Measurements from ENCODE around the gene ISL2. TPM values are rescaled to one million over a fixed set of nuclear protein-coding genes. Genes with fewer than 3 reads are reported as not detected.
"Not testable (repeated sequence)": the region's sequence is repeated elsewhere in the genome, so short reads cannot be mapped to it uniquely, and the experiment has no call there.

ISL2 gene
- total RNA-seq, 2 experiments from 2014 or later = 6.2 to 11.8 TPM

DNA sequence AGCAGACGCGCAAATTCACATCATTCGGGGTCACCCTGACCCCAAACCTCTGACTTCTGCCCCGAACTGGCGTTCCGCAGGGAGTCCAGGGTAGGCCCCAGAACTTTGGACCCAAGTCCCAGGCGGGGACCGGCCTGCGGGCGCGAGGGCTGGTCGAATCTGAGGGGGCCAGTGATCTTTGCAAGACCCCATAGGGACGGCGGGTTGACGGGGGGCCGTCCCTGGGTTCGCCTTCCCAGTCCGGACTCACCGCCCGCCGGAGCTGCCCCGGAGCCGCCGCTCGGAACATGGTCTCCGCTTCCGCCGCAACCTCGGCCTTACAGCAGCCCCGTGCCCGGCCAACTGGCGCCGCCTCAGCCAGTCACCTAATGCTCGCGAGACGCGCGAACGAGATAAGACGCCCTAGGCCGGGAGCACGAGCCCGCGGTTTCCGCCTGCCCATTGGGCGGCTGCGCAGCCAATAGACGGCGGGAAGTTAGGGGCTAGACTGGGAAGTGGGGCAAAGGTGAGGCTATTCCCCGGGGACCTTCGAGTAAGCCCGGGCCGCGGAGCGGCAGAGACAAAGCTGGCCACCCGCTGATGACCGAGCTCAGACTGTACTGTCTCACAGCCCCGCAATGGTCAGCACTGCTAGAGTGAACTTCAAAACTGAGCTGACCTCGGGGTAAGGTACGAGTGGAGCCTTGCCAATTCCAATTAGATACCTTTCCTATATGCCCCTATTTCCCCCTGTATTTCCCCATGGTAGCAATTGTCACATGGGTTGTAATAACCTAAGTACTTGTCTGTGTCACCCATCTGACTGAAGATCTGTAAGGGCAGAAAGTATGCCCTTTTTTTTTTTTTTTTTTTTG, 25.2 kb upstream of the ISL2 start, which contains the start of gene ETFA:
ETFA (minus strand) TSS at position 370 of the 854 bp plus-strand sequence; CDS start at position 289, 81 bp downstream.
- Histone ChIP-seq H3K27ac (ENCODE audit: low read depth, low read length, poor library complexity, severe bottlenecking) (peak within 1 kb of the TSS; percentile 27), H4K20me1 (ENCODE audit: insufficient read depth, low read length) (0 out of 2 replicates have a peak, but pooled peaks cover 4% of the 10 kb centered on the region), H3K9me3 (ENCODE audit: low read length) (no peaks in the 10 kb centered on the region), H3K9me2 (ENCODE audit: insufficient read depth, low read length) (no peaks in the 10 kb centered on the region), H3K4me2 (ENCODE audit: low read length) (peak within 1 kb of the TSS; percentile 79), H3K4me1 (ENCODE audit: insufficient read depth, low read length, poor library complexity, severe bottlenecking) (peaks cover 13% of the 10 kb centered on the region), H3K79me2 (ENCODE audit: insufficient read depth, low read depth, low read length) (peaks cover 47% of the 10 kb centered on the region), H3K4me3 (ENCODE audit: low read depth, low read length, poor library complexity, severe bottlenecking) (peak within 1 kb of the TSS; percentile 80), H3K36me3 (ENCODE audit: insufficient read depth, low read length) (peaks cover 19% of the 10 kb centered on the region), H2AFZ (ENCODE audit: low read length) (peak within 1 kb of the TSS; percentile 95)
- intact Hi-C loops (cut with micrococcal nuclease; ENCODE audit: unreplicated experiment) = loop anchor here (1.0 kb wide), 1 partner anchor 25 kb away; the partner anchor contains the start of gene ISL2
- BruUV-seq (replicated peaks) = no TSS peak
- ChIA-PET POLR2A (interaction anchor here (0.6 to 1.1 kb wide), 3 partner anchors 12 to 207 kb away, joined by 3 to 6 read pairs (median 3); partner anchors contain the start of gene ISL2), CTCF (ENCODE audit: unreplicated experiment) (no interaction called here)
- peak; percentile 99 for DNase-seq (ENCODE audit: low spot score)
- TF ChIP-seq, protein P1, sequence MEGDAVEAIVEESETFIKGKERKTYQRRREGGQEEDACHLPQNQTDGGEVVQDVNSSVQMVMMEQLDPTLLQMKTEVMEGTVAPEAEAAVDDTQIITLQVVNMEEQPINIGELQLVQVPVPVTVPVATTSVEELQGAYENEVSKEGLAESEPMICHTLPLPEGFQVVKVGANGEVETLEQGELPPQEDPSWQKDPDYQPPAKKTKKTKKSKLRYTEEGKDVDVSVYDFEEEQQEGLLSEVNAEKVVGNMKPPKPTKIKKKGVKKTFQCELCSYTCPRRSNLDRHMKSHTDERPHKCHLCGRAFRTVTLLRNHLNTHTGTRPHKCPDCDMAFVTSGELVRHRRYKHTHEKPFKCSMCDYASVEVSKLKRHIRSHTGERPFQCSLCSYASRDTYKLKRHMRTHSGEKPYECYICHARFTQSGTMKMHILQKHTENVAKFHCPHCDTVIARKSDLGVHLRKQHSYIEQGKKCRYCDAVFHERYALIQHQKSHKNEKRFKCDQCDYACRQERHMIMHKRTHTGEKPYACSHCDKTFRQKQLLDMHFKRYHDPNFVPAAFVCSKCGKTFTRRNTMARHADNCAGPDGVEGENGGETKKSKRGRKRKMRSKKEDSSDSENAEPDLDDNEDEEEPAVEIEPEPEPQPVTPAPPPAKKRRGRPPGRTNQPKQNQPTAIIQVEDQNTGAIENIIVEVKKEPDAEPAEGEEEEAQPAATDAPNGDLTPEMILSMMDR (conservative IDR thresholded peaks at IDR 0.05; ENCODE audit: low read length) = no peak
- no peak for TF ChIP-seq EZH2phosphoT487 (IDR thresholded peaks at IDR 0.05; ENCODE audit: borderline replicate concordance, low read depth, low read length)

DNA sequence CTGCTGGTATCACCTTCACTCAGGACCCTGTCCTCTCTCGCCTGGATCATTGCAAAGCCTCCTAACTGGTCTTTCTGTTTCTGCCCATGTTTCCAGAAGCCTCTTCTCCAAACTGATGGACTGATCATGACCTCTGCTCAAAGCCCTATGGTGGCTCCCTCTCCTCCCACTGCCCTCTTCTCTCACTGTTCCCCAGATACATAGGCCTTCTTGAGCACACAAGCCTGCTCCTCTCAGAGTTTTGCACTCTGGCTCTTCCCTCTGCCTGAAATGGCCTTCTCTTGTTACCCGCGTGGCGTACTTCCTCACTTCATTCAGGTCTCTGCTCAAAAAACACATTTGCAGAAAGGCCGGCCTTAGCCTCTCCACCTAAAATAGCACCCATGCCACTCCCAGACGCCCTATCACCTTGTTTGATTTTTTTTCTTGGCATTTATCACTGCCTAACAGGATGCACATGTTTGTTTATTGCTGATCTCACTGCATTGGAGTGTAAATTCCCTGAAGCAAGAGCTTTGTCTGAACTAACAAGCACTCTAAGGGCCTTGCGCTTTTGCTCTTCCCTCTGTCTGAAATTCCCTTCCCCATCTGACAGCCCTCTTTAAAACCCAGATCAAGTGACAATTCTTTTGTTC, 23.9 kb upstream of the ISL2 start:
- ChIA-PET CTCF (ENCODE audit: unreplicated experiment) (no interaction called here), POLR2A (interaction anchor here (1.0 kb wide), 2 partner anchors 11 to 42 kb away, joined by 3 to 4 read pairs; no protein-coding TSS in a partner anchor)
- no peak overlapping the region for H3K4me3 ChIP-seq (ENCODE audit: low read depth, low read length, poor library complexity, severe bottlenecking)
- H3K36me3 ChIP-seq (ENCODE audit: insufficient read depth, low read length) = peaks cover 14% of the 10 kb centered on the region
- TF ChIP-seq, protein P1 (conservative IDR thresholded peaks at IDR 0.05; ENCODE audit: low read length) = no peak
- TF ChIP-seq EZH2phosphoT487 (IDR thresholded peaks at IDR 0.05; ENCODE audit: borderline replicate concordance, low read depth, low read length) = no peak
- no peaks in the 10 kb centered on the region for H3K9me3 ChIP-seq (ENCODE audit: low read length)
- no peak overlapping the region for H2AFZ ChIP-seq (ENCODE audit: low read length)
- H3K27ac ChIP-seq (ENCODE audit: low read depth, low read length, poor library complexity, severe bottlenecking) = no peak overlapping the region
- intact Hi-C loops (cut with micrococcal nuclease; ENCODE audit: unreplicated experiment) = no loop called here
- H3K4me2 ChIP-seq (ENCODE audit: low read length) = no peak overlapping the region
- DNase-seq (ENCODE audit: low spot score) = no peak
- no peaks in the 10 kb centered on the region for H3K9me2 ChIP-seq (ENCODE audit: insufficient read depth, low read length)
- no TSS peak for BruUV-seq (replicated peaks)
- 0 out of 2 replicates have a peak, but pooled peaks cover 4% of the 10 kb centered on the region for H4K20me1 ChIP-seq (ENCODE audit: insufficient read depth, low read length)
- H3K4me1 ChIP-seq (ENCODE audit: insufficient read depth, low read length, poor library complexity, severe bottlenecking) = peaks cover 13% of the 10 kb centered on the region
- H3K79me2 ChIP-seq (ENCODE audit: insufficient read depth, low read depth, low read length) = peaks cover 34% of the 10 kb centered on the region

DNA sequence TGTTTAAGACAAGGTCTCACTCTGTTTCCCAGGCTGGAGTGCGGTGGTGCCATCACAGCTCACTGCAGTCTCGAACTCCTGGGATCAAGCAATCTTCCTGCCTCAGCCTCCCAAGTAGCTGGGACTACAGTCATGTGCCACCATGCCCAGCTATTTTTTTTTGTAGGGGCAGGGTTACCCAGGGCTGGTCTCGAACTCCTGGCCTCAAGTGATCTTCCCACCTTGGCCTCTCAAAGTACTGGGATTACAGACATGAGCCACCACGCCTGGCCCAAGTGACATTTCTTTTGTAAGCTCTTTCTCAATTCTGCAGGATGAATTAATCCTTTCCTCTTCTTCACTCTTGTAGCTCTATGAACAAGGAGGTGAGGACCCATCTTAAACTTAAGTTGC, 23.4 kb upstream of the ISL2 start:
- H3K9me3 ChIP-seq (ENCODE audit: low read length); H3K4me3 ChIP-seq (ENCODE audit: low read depth, low read length, poor library complexity, severe bottlenecking); DNase-seq (ENCODE audit: low spot score); H2AFZ ChIP-seq (ENCODE audit: low read length); H3K27ac ChIP-seq (ENCODE audit: low read depth, low read length, poor library complexity, severe bottlenecking); H4K20me1 ChIP-seq (ENCODE audit: insufficient read depth, low read length); H3K36me3 ChIP-seq (ENCODE audit: insufficient read depth, low read length); intact Hi-C loops (cut with micrococcal nuclease; ENCODE audit: unreplicated experiment); H3K4me2 ChIP-seq (ENCODE audit: low read length); BruUV-seq (replicated peaks); CTCF ChIA-PET (ENCODE audit: unreplicated experiment); H3K9me2 ChIP-seq (ENCODE audit: insufficient read depth, low read length): not testable (repeated sequence)
- H3K4me1 ChIP-seq (ENCODE audit: insufficient read depth, low read length, poor library complexity, severe bottlenecking) = peaks cover 13% of the 10 kb centered on the region
- H3K79me2 ChIP-seq (ENCODE audit: insufficient read depth, low read depth, low read length) = peaks cover 28% of the 10 kb centered on the region
- POLR2A ChIA-PET = interaction anchor here (1.0 kb wide), 2 partner anchors 11 to 41 kb away, joined by 3 to 4 read pairs; no protein-coding TSS in a partner anchor

All from OCI-LY7 (cell line).